Neural progenitor cell (in vitro differentiated cells): Measurements from ENCODE around the gene TSLP. TPM values are rescaled to one million over a fixed set of nuclear protein-coding genes. Genes with fewer than 3 reads are reported as not detected.

Experiments used
- DNase-seq: peaks from one replicate; pipeline ENCODE4 v3.0.0-alpha.2; 2016; ENCODE audit warnings: low spot score
- H2AFZ ChIP-seq: fragments of 200-600 bp; sonication (generic); replicated peaks from 2 replicates; pipeline ENCODE4 v1.6.1; 2016; ENCODE audit warnings: antibody characterized with exemption
- H3F3A ChIP-seq: fragments of 200-600 bp; sonication (generic); 2 replicates; pipeline ENCODE4 v1.6.1; 2016; ENCODE audit warnings: antibody characterized with exemption, low read depth
- H3K27ac ChIP-seq: fragments of 200-600 bp; sonication (generic); 2 replicates; pipeline ENCODE4 v1.5.1; 2016; ENCODE audit warnings: mild to moderate bottlenecking
- H3K27me3 ChIP-seq: fragments of 200-600 bp; sonication (generic); 2 replicates; pipeline ENCODE4 v1.6.1; 2016; ENCODE audit warnings: mild to moderate bottlenecking, moderate library complexity
- H3K36me3 ChIP-seq: fragments of 200-600 bp; sonication (generic); 2 replicates; pipeline ENCODE4 v1.5.1; 2016
- H3K4me1 ChIP-seq: fragments of 200-600 bp; sonication (generic); 2 replicates; pipeline ENCODE4 v1.6.1; 2016; ENCODE audit warnings: mixed run types
- H3K4me2 ChIP-seq: fragments of 200-600 bp; sonication (generic); 2 replicates; pipeline ENCODE4 v1.6.1; 2016
- H3K4me3 ChIP-seq: fragments of 200-600 bp; sonication (generic); 2 replicates; pipeline ENCODE4 v1.5.1; 2016
- H3K79me2 ChIP-seq: fragments of 200-600 bp; sonication (generic); 2 replicates; pipeline ENCODE4 v1.6.1; 2016; ENCODE audit warnings: low read depth
- H3K9ac ChIP-seq: fragments of 200-600 bp; sonication (generic); 2 replicates; pipeline ENCODE4 v1.6.1; 2016
- H3K9me3 ChIP-seq: fragments of 200-600 bp; sonication (generic); 2 replicates; pipeline ENCODE4 v1.5.1; 2016; ENCODE audit warnings: low read depth
- H4K20me1 ChIP-seq: fragments of 200-600 bp; sonication (generic); 2 replicates; pipeline ENCODE4 v1.6.1; 2016; ENCODE audit warnings: low read depth
- H3K27ac Mint-ChIP-seq: 3 replicates; pipeline ENCODE4 v1.8.0; 2021; ENCODE audit warnings: mixed read lengths
- H3K27me3 Mint-ChIP-seq: 2 replicates; pipeline ENCODE4 v1.8.0; 2022; ENCODE audit warnings: low read depth, mild to moderate bottlenecking, inconsistent platforms, moderate library complexity, mixed read lengths; ENCODE audit not compliant: insufficient read depth
- H3K36me3 Mint-ChIP-seq: 3 replicates; pipeline ENCODE4 v1.8.0; 2021; ENCODE audit warnings: mixed read lengths
- H3K4me1 Mint-ChIP-seq: 3 replicates; pipeline ENCODE4 v1.8.0; 2021; ENCODE audit warnings: mixed read lengths
- H3K4me3 Mint-ChIP-seq: 3 replicates; pipeline ENCODE4 v1.8.0; 2021; ENCODE audit warnings: mild to moderate bottlenecking, moderate library complexity, mixed read lengths
- H3K9me3 Mint-ChIP-seq: 3 replicates; pipeline ENCODE4 v1.8.0; 2020; ENCODE audit warnings: mixed read lengths
- CTCF ChIP-seq: fragments of 200-600 bp; sonication (generic); IDR thresholded peaks from 2 replicates; pipeline ENCODE4 v1.5.1; 2017; ENCODE audit warnings: antibody characterized with exemption, mild to moderate bottlenecking
- EZH2 ChIP-seq: fragments of 200-600 bp; sonication (generic); IDR thresholded peaks from 2 replicates; pipeline ENCODE4 v1.6.1; 2017; ENCODE audit warnings: antibody characterized with exemption, mild to moderate bottlenecking, moderate library complexity
- EZH2phosphoT487 ChIP-seq: fragments of 200-600 bp; sonication (generic); IDR thresholded peaks from 2 replicates; pipeline ENCODE4 v1.6.1; 2017; ENCODE audit warnings: antibody characterized with exemption
- total RNA-seq: library from RNA; depleted of rRNA; stranded (reverse); fragments of >200 nt; gene quantifications from 2 replicates; pipeline ENCODE4 v1.2.3, GENCODE V29; 2015; ENCODE audit warnings: low replicate concordance

Gene TSLP
- total RNA-seq, 1 donor from 2014 or later, result not detected

- no peaks in the 10 kb centered on the region for H3K4me1 ChIP-seq
- H3K9me3 ChIP-seq, result no peaks in the 10 kb centered on the region
- Mint-ChIP-seq H3K27me3 (peaks cover 18% of the 10 kb centered on the region), H3K9me3 (no peaks in the 10 kb centered on the region), H3K4me1 (peaks cover 4% of the 10 kb centered on the region), H3K27ac (no peak overlapping the region), H3K36me3 (no peaks in the 10 kb centered on the region), H3K4me3 (no peak overlapping the region)
- no peak overlapping the region for H3K4me2 ChIP-seq
- H3K27ac ChIP-seq, result no peak overlapping the region
- H3K27me3 ChIP-seq, result peaks cover 49% of the 10 kb centered on the region
- peaks cover 2% of the 10 kb centered on the region for H4K20me1 ChIP-seq
- no peak for DNase-seq
- H3K9ac ChIP-seq, result no peak overlapping the region
- H2AFZ ChIP-seq, result no peak overlapping the region
- no peaks in the 10 kb centered on the region for H3K79me2 ChIP-seq
- no peak overlapping the region for H3K4me3 ChIP-seq
- no peak for TF ChIP-seq EZH2phosphoT487
- TF ChIP-seq EZH2, result no peak
- TF ChIP-seq CTCF, result no peak
- no peaks in the 10 kb centered on the region for H3F3A ChIP-seq
- H3K36me3 ChIP-seq, result no peaks in the 10 kb centered on the region
Measured at GRCh38 chr5:111077678-111078077, 6.2 kb downstream of the TSLP start.

- Mint-ChIP-seq H3K27me3 (peaks cover 6% of the 10 kb centered on the region), H3K9me3 (no peaks in the 10 kb centered on the region), H3K4me1 (no peaks in the 10 kb centered on the region), H3K27ac (no peak overlapping the region), H3K36me3 (no peaks in the 10 kb centered on the region), H3K4me3 (no peak overlapping the region)
- Histone ChIP-seq H3K4me2 (no peak overlapping the region), H3K27ac (no peak overlapping the region), H3K36me3 (no peaks in the 10 kb centered on the region), H3K79me2 (no peaks in the 10 kb centered on the region), H3K9ac (no peak overlapping the region), H4K20me1 (no peaks in the 10 kb centered on the region), H3K4me3 (no peak overlapping the region), H3K27me3 (peaks cover 28% of the 10 kb centered on the region), H2AFZ (no peak overlapping the region), H3F3A (no peaks in the 10 kb centered on the region), H3K4me1 (no peaks in the 10 kb centered on the region), H3K9me3 (no peaks in the 10 kb centered on the region)
- TF ChIP-seq EZH2phosphoT487 (no peak), EZH2 (no peak), CTCF (no peak)
- no peak for DNase-seq
Measured at GRCh38 chr5:111079846-111080245, 8.3 kb downstream of the TSLP start.

- Histone ChIP-seq H3K79me2 (no peaks in the 10 kb centered on the region), H3K4me2 (no peak overlapping the region), H4K20me1 (no peaks in the 10 kb centered on the region), H3K36me3 (no peaks in the 10 kb centered on the region), H3K4me1 (no peaks in the 10 kb centered on the region), H3F3A (no peaks in the 10 kb centered on the region), H3K27ac (no peak overlapping the region), H3K4me3 (no peak overlapping the region), H2AFZ (no peak overlapping the region), H3K9me3 (no peaks in the 10 kb centered on the region), H3K27me3 (peaks cover 12% of the 10 kb centered on the region), H3K9ac (no peak overlapping the region)
- Mint-ChIP-seq H3K36me3 (no peaks in the 10 kb centered on the region), H3K4me1 (no peaks in the 10 kb centered on the region), H3K27ac (no peak overlapping the region), H3K27me3 (peaks cover 2% of the 10 kb centered on the region), H3K9me3 (no peaks in the 10 kb centered on the region), H3K4me3 (no peak overlapping the region)
- TF ChIP-seq CTCF, result no peak
- DNase-seq, result no peak
Measured at GRCh38 chr5:111083323-111083722, 11.8 kb downstream of the TSLP start.
